ENCODE measurements around the gene RBMXL2. TPM values are rescaled to one million over a fixed set of nuclear protein-coding genes. Genes with fewer than 3 reads are reported as not detected.

Gene RBMXL2
- total RNA-seq = not detected in 2 replicates

GRCh38 chr11:7088921-7089320 lies at the start of gene RBMXL2:
Gene RBMXL2, plus strand, starts transcription at chr11:7088998. Its CDS starts 123 bp downstream, at chr11:7089121.

Other genes starting within 250 kb of the RBMXL2 start
- not detected in 2 replicates for gene OR10A5, start 243.3 kb upstream of the RBMXL2 start, total RNA-seq
- gene OR10A2, start 225.9 kb upstream of the RBMXL2 start, total RNA-seq = not detected in 2 replicates
- gene OR10A4, start 212.4 kb upstream of the RBMXL2 start, total RNA-seq = not detected in 2 replicates
- gene OR2D2, start 196.5 kb upstream of the RBMXL2 start, total RNA-seq = not detected in 2 replicates
- not detected in 2 replicates for gene OR2D3, start 168.0 kb upstream of the RBMXL2 start, total RNA-seq
- gene ZNF215, start 162.6 kb upstream of the RBMXL2 start, total RNA-seq = 3.1 and 6.7 TPM in 2 replicates
- 1.8 and 5.8 TPM in 2 replicates for gene ZNF214, start 68.7 kb upstream of the RBMXL2 start, total RNA-seq
- 0.49 TPM in 1 of 2 replicates, not detected in the other for gene NLRP14, start 68.5 kb upstream of the RBMXL2 start, total RNA-seq
- gene SYT9, start 162.9 kb downstream of the RBMXL2 start, total RNA-seq = not detected in 2 replicates

Measured in cardiac atrium fibroblast (primary cell).